B cell (primary cell): ENCODE data around the gene NTMT1.

Source experiments
- CTCF ChIP-seq: fragments of 200-600 bp; IDR thresholded peaks from one replicate; pipeline ENCODE4 v1.8.0; 2022; ENCODE audit warnings: antibody characterized with exemption, mild to moderate bottlenecking
- EZH2 ChIP-seq: IDR thresholded peaks from 2 replicates; pipeline ENCODE4 v1.6.1; 2012; ENCODE audit warnings: borderline replicate concordance, low read depth, mild to moderate bottlenecking, moderate library complexity, low read length; ENCODE audit not compliant: insufficient read depth, poor library complexity, severe bottlenecking

- TF ChIP-seq CTCF (no peak), EZH2 (no peak)
Measured at GRCh38 chr9:129646654-129647053, 20.7 kb downstream of the NTMT1 start.
